ENCODE data around the gene HOXD13.
A peak's percentile ranks its signal among the peaks of the same experiment; 100 is the strongest.

The HOXD13 gene

GRCh38 chr2:176091329-176092258 is 927 bp upstream of the HOXD13 start:
- Histone ChIP-seq H3K9ac (no peak overlapping the region), H3K4me2 (no peak overlapping the region), H3K4me3 (IDR thresholded peaks at IDR 0.05; ENCODE audit: insufficient read depth, low read depth, low read length) (no peak overlapping the region), H3K27me3 (ENCODE audit: insufficient read depth, low read depth) (no peaks in the 10 kb centered on the region), H4K20me1 (ENCODE audit: insufficient read depth) (no peaks in the 10 kb centered on the region), H3K4me1 (ENCODE audit: low read depth, poor library complexity, severe bottlenecking) (peaks cover 8% of the 10 kb centered on the region), H3K79me2 (ENCODE audit: insufficient read depth, low read depth) (no peaks in the 10 kb centered on the region), H3K36me3 (ENCODE audit: insufficient read depth) (no peaks in the 10 kb centered on the region), H3K27ac (no peak overlapping the region), H2AFZ (ENCODE audit: low read depth) (no peak overlapping the region)
- no peak for TF ChIP-seq CTCF (conservative IDR thresholded peaks at IDR 0.05; ENCODE audit: low read depth, low read length)

GRCh38 chr2:176093145-176093897 is 800 bp downstream of the HOXD13 start:
- no peaks in the 10 kb centered on the region for H3K79me2 ChIP-seq (ENCODE audit: insufficient read depth, low read depth)
- H3K4me1 ChIP-seq (ENCODE audit: low read depth, poor library complexity, severe bottlenecking) = peaks cover 8% of the 10 kb centered on the region
- H2AFZ ChIP-seq (ENCODE audit: low read depth) = no peak overlapping the region; the same call in 1 of the 2 replicates
- no peaks in the 10 kb centered on the region for H3K27me3 ChIP-seq (ENCODE audit: insufficient read depth, low read depth)
- no peaks in the 10 kb centered on the region for H3K36me3 ChIP-seq (ENCODE audit: insufficient read depth)
- 0 out of 2 replicates have a peak overlapping the region, but pooled peaks have one; percentile 20 for H3K4me2 ChIP-seq
- no peak overlapping the region for H3K27ac ChIP-seq
- H3K4me3 ChIP-seq (IDR thresholded peaks at IDR 0.05; ENCODE audit: insufficient read depth, low read depth, low read length) = no peak overlapping the region
- TF ChIP-seq CTCF (conservative IDR thresholded peaks at IDR 0.05; ENCODE audit: low read depth, low read length) = no peak
- no peak overlapping the region for H3K9ac ChIP-seq
- H4K20me1 ChIP-seq (ENCODE audit: insufficient read depth) = no peaks in the 10 kb centered on the region

GRCh38 chr2:176093898-176094249 is 1.4 kb downstream of the HOXD13 start:
- Histone ChIP-seq H3K4me3 (IDR thresholded peaks at IDR 0.05; ENCODE audit: insufficient read depth, low read depth, low read length) (no peak overlapping the region), H3K9ac (no peak overlapping the region), H3K79me2 (ENCODE audit: insufficient read depth, low read depth) (no peaks in the 10 kb centered on the region), H3K36me3 (ENCODE audit: insufficient read depth) (no peaks in the 10 kb centered on the region), H3K4me2 (no peak overlapping the region), H3K4me1 (ENCODE audit: low read depth, poor library complexity, severe bottlenecking) (peaks cover 8% of the 10 kb centered on the region), H2AFZ (ENCODE audit: low read depth) (no peak overlapping the region), H4K20me1 (ENCODE audit: insufficient read depth) (no peaks in the 10 kb centered on the region), H3K27ac (no peak overlapping the region), H3K27me3 (ENCODE audit: insufficient read depth, low read depth) (no peaks in the 10 kb centered on the region)
- TF ChIP-seq CTCF (conservative IDR thresholded peaks at IDR 0.05; ENCODE audit: low read depth, low read length) = no peak

GRCh38 chr2:176094349-176094748 is 1.8 kb downstream of the HOXD13 start:
- H4K20me1 ChIP-seq (ENCODE audit: insufficient read depth) = no peaks in the 10 kb centered on the region
- H3K27ac ChIP-seq = no peak overlapping the region
- H2AFZ ChIP-seq (ENCODE audit: low read depth) = no peak overlapping the region
- no peaks in the 10 kb centered on the region for H3K79me2 ChIP-seq (ENCODE audit: insufficient read depth, low read depth)
- peaks cover 8% of the 10 kb centered on the region for H3K4me1 ChIP-seq (ENCODE audit: low read depth, poor library complexity, severe bottlenecking)
- no peak overlapping the region for H3K9ac ChIP-seq
- no peak overlapping the region for H3K4me2 ChIP-seq
- no peaks in the 10 kb centered on the region for H3K27me3 ChIP-seq (ENCODE audit: insufficient read depth, low read depth)
- no peak for TF ChIP-seq CTCF (conservative IDR thresholded peaks at IDR 0.05; ENCODE audit: low read depth, low read length)
- H3K36me3 ChIP-seq (ENCODE audit: insufficient read depth) = no peaks in the 10 kb centered on the region
- H3K4me3 ChIP-seq (IDR thresholded peaks at IDR 0.05; ENCODE audit: insufficient read depth, low read depth, low read length) = no peak overlapping the region
